Hematopoietic multipotent progenitor cell (in vitro differentiated cells): ENCODE measurements around the gene CLK2. TPM values are rescaled to one million over a fixed set of nuclear protein-coding genes. Genes with fewer than 3 reads are reported as not detected.
"Not testable (repeated sequence)": the region's sequence is repeated elsewhere in the genome, so short reads cannot be mapped to it uniquely, and the experiment has no call there.

ENCODE experiments used
- DNase-seq, 3 donors: peaks; one replicate each; pipeline ENCODE4 v3.0.0-alpha.2; 2011 to 2015; ENCODE audit warnings: low read depth in 2 of 3, low spot score in 2 of 3
- total RNA-seq: library from RNA; depleted of rRNA; stranded (reverse); fragments of >200 nt; gene quantifications from one replicate; pipeline ENCODE4 v1.2.3, GENCODE V29; 2012

Gene CLK2
- total RNA-seq, 1 donor: 66.0 TPM

DNA sequence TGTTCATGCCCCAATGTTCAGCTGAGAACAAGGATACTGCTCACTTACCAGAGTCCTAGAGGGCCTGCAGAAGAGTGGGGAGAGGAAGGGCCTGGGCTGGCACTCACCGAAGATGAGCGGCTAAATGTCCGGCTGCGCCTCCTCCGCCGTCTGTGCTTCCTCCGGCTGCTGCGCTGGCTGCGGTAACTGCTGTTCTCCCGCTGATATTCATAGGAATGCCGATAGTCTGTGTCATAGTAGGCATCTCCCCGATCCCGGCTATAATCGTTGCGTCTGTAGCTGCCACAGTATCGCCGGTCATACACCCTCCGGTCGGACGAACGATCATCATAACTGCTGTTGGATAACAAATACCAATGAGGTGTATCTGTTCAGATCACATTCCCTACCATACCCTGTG is 3.9 kb downstream of the CLK2 start:
- DNase-seq: no peak

DNA sequence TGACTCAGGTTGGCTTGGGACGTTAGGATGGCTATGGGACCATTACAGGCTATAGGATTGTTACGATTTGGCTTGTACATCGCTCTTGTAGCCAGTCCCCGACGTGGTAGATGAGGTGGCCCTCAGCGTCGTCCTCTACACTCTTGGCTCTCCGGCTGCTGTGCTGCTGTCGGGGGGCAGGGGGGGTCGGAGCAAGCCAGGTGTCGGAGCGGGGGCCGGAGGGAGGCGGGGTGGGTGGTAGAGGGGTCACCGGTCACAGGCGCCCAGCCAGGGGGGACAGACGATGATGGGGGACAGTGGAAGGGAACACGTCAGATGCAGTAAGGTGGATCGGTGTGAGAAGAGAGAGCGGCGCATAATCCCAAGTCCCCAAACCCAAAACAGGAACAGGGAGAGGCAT is 4.7 kb downstream of the CLK2 start:
- no peak for DNase-seq

DNA sequence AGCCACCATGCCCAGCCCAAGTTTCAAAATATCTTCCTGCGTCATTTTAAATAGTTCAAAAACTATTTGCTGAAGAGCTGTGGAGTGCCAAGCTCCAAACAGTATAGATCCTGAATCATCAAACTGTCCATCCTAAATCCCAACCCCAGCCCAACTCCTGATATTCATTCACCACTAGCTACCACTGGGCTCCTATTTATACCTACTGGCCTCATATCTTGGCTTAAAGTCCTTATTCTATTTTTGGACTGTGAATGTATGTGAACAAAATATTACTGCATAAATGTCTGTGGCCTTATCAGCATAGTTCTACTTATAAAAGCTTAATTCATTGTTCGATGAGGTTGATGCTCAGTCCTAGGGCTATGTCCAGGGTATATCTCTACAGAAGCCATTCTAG is 5.9 kb downstream of the CLK2 start:
- no peak for DNase-seq

DNA sequence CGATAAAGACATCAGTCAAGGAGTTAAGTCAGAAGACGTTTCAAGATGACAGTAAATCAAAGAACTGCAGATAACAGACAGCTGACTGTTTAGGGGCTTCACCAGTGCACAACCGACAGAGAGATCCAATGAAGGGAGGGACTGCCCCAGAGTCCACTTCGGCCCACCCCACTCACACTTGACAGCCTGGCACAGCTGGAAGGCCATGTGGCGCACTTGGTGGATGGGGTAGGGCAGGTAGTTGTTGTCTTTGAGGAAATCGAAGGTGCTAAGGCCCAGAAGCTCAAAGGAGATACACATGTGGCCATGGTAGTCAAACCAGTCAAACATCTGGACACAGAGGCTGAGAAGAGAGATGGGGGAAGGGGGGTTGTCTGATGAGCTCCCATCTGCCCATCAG is 6.8 kb downstream of the CLK2 start:
- DNase-seq: no peak

DNA sequence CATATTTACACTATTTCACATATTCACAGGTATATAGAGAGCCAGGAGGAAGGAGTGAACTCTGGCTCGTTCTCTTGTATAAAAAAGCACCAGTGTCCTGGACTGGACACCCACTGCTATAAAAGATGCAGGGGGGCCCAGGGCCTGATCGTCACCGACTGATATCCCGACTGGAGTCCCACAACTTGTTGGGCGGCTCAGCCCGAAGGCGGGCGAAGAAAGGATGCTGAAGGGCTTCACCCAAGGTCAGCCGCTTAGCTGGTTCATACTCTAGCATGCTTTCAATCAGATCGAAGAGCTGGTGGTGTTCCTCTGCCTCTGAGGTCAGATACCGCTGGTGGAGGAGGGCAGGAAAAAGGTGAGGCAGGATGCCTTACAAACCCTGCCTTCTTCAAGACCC is 10.2 kb downstream of the CLK2 start:
- DNase-seq: no peak

DNA sequence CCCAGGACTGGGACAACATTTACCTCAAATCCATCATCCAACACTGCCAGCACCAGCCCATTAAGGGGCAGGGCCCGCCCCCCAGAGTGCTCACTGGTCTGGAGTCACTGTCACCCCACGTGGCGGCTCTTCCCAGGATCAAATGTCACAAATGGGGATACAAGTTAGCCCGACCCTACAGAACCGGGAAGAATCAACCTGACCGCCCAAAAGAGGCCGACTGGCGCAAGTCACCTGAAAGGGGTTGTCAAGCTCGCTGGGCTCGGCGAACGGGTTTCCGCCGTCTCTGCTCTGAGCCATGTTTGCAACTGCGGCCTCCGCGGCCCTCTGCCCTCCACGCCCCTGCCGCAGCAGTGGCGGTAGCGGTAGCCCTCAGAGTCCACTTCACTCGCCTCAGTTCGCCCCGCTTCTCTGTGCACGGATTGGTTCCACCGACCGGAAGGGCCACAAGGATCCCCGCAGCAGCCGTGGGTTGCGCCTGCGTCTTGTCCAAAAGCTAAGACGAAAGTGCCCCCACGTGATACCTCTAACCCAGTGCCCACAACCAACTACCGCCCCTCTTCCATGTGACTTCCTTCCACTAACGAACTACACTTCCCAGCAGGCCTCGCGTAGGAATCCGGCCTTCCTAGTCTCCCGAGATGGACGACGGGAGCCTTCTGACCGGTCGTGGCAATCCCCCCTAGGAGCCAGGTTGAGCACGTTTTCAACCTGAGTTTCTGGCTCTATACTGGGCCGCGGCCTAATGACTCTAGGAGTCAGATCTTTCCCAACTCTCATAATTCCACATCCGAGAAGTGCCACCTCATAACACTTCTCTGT is 11.2 kb downstream of the CLK2 start, which contains the start of gene SCAMP3:
SCAMP3 (minus strand) TSS at position 509 of the 822 bp plus-strand sequence; CDS start at position 300, 209 bp downstream.
- DNase-seq: peak in 2 of 3 donors; percentile 91 to 93

DNA sequence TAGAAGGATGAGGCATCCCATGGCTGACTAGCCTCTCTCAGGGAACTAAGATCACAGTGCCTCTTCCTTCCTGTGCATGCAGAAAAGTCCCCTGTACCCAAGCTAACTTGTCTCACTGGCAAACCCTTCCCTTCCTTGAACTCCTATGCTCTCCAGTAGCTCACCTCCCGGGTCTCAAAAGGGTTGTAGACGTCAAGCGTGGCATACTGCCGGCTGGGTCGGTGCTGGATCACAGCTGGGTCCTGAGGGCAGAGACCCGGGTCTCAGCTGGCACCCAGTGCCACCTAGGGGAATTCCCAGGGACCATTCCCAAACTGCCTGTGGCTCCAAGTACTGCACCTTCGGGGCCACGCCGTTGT is 11.8 kb downstream of the CLK2 start:
- DNase-seq: no peak

DNA sequence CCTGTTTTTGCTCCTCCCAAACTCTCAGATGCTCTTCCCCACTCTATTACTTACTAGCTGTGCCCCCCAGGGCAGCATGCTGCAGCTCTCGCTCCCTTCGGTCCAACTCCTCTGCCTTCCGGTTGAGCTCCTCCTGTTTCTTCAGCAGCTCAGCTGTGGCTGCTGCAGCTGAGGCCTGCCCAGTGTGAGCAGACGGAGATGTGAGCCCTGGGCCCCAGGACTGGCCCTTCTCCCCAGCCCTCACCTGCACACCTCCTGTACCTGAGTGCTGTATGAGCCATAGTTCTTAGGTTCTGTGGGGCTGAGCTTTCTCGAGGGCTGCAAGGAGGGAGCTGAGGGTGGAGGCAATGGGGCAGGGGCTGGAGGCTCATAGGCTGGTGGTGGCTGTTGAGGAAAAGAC is 13.0 kb downstream of the CLK2 start:
- DNase-seq: no peak

DNA sequence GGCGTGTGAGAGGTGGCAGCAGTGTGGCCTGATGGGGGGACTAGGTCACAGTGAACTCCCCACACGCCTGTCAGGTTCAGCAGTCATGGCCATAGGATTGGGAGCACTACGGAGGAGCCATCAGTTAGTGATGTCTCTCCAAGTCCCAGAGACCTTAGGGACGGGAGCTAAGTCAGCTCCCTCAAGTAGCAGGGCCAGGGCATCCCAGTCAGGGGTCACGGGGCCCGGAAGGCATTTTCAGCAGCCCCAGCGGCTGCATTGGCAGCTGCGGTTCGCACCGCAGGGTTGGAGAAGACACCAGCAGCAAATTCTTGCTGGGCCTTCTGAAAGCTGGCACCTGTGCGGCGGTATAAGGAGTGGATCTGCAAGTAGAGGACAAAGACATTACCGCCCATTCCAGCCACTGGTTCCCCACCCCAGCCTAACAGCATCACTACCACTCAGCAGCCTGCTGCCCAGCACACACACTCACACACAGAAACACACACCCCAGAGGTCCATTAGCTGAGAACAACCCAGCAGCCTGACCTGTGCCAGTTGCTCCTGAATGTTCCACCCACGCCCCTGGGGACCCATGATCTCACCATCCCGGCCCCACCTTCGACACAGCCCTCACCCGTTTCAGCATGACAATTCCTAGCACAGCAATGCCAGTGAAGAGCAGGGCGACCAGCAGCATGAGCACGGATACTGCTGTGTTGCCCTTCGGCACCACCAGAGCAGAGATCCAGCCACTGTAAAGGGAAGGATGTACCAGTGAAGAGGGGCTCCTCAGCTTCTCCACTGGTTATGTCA is 17.0 kb downstream of the CLK2 start:
- DNase-seq: no peak

DNA sequence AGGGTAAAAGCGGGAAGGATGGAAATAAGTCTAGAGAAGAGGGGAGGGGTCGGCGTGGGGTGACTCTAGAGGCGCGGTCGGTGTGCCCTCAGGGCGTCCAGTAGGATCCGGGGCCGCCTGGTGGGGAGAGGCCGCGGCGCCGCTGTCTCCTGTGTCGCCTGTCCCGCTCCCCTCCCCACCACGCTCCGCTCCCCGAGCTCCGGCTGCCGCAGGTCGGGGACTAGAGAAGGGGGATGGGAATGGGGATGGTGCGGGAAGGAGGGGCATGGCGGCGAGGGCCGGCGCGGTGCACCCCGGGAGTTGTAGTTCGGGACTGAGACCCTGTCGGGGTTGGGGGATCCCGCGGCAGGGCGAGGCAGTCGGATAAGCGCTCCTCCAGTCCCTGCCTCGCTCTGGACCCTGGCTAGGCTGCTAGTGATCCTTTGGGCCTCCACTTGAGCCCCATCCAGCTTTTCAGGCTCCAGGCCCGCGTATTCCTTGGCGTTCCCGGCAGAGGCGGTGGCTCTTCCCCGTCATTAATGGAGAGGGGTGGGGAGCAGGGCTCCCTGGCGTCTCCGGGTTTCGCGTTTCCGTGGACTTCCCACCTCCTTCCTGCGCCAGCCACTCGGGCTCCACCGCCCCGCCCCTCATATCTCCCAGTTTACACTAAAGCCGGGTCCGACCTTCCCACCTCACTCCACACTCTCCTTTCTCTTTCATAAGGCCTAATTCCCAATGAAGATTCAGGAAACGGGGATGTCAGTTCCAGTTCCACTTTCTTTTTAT is 17.9 kb downstream of the CLK2 start, which contains the start of gene ENTREP3:
ENTREP3 (minus strand) TSS at position 241 of the 765 bp plus-strand sequence. CDS start 606 bp downstream, outside the sequence.
- peak in 2 of 3 donors; percentile 76 to 77 for DNase-seq

DNA sequence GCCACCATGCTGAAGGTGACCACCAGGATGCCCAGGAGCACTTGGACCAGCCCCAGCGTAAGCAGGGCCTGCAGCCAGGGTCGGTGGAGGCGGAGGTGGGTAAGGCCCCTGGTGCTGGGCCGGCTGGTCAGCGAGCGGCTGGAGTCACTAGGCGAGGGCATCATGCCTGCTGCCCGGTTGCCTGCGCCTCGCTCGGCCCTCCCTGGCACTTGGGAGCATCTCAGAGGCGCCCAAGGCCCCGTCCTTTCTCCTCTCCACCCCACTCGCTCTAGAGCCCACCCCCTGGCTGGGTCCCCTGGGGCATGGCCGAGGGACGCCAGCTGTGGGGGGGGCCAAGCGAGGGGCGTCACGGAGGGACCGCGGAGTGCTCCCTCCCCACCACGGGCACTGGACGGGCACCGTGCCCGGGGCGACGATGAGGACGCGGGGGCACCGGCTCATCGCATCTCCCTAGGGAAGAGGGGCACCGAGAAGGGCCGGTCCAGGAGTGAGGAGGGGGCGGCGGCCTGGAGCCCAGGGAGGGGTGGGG is 18.5 kb downstream of the CLK2 start:
- DNase-seq: no peak

DNA sequence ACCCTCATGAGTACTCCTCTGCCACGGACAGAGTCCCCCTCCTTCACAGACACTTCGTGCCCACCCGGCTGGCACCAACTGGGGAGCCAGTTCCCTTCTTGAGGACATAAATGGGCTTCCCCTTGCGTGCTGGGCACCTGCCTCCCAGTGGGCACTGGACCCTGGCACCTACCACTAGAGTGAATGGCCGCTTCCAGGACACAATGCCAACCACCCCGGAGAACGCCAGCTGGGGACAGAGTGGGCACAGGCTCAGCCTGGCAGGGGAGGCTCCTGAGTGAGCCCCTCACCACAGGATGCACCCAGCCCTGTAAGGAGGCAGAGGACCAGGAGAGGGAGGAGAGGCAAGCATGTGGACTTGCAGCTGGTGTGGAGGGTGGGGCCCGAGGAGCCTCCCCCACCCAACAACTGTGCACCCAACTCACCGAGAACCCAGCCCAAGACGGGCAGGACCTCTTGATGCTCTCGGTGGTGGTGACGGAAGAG is 19.0 kb downstream of the CLK2 start:
- DNase-seq: no peak

DNA sequence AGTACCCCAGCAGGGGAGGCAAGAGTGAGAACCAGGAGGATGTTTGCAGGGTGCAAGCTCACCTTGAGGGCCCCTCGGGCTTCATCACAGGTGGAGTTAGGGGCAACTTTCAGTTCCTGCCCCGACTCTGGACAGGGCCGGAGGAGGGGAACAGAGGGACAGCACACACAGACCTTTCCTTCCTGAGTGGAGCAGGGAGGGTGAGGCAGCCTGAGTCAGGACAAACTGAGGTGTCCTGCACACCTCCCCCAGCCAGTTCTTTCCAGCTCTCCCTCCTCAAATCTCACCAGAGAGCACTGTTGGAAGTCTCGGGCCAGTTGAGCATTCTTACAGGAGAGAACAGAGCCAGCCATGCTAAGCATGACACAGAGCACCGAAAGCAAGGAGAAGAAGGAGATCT is 19.5 kb downstream of the CLK2 start:
- DNase-seq: no peak

DNA sequence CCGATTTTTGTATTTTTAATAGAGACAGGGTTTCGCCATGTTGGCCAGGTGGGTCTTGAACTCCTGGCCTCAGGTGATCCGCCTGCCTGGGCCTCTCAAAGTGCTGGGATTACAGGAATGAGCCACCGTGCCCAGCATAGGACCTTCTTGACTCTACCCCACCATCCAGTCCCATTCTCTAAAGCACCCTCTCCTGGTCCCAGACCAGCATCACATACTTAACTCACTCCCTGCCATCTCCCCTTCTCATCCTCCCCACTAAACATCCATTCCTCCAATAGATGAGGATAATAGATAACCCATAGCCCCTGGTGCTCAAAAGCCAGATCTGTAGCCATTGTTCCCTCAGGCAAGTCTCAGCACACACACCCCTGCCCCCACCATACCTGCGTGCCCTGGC is 20.1 kb downstream of the CLK2 start:
- no peak for DNase-seq

DNA sequence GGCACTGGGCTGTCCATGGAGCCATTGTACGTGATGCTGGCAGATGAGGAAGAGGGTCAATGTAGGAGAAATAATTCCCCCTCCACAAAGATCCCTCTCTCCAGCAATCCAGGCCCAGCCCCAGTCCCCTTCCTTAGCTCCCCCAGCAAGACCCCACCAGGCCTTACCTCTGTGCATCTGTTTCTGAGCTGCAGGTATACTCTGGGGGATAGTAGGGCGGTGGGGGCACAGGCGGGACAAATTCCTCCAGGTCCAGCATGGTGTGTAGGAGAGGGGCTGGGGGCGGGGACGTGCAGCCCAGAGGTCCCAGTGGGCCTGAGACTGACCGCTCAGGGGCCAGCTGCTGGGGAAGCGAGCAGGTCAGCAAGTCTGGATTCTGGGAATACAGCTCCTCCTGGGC is 21.7 kb downstream of the CLK2 start:
- DNase-seq: no peak

DNA sequence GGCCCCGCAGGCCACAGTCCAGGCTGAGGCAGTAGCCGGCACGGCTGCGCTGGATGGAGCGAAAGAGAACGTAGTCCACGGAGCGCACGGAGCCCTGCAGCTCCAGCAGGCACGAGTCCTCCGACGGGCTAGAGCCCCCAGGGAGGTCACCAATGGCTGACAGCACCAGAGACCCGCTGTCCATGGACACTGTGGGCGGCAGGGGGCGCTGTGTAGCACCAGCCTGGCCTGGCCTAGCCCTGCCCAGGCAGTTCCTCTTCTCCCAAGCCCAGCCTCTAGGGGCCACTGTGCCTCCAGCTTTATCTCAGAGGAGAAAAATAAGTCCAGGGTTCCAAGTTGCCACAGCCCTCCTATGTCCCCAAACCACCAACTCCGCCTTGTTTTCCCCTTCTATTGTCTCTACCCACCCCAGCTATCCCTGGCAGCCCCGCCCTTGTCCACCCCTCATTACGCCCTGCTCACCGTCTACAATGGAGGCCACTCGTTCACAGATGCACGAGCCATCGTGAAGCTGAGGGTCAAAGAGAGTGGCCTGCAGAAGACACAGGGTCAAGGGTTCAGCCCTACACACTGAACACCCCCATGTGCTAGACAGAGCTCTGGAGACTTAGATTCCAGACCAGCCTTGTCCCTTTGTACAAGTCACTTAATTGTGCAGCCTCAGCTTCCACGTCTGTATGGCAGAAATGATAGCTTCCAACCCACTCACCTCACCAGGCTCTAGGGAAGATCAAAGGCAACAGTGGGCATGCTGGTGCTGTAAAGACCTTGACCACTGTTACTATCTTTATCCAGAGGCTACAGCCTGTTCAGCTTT is 22.5 kb downstream of the CLK2 start:
- peak; percentile 93 to 97 (median 96) for DNase-seq

DNA sequence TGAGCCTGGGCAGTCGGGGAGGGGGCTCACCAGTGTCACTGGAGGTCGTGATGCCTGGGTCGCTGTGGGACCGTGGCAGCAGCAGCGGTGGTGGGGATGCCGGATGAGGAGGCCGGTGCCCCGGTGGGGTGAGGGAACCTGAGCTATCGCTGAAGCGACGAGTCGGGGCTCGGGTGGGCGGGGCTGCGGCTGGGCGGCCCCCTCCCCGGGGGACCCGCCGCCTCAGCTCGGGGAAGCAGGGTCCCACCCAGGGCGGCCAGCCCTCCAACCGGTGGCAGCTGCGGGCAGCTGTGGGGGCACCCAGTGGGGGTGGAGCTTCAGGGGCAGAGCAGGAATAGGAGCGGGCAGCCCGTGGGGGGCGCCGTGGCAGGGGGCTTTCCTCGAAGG is 23.1 kb downstream of the CLK2 start:
- peak in 1 of 3 donors; percentile 77 for DNase-seq

DNA sequence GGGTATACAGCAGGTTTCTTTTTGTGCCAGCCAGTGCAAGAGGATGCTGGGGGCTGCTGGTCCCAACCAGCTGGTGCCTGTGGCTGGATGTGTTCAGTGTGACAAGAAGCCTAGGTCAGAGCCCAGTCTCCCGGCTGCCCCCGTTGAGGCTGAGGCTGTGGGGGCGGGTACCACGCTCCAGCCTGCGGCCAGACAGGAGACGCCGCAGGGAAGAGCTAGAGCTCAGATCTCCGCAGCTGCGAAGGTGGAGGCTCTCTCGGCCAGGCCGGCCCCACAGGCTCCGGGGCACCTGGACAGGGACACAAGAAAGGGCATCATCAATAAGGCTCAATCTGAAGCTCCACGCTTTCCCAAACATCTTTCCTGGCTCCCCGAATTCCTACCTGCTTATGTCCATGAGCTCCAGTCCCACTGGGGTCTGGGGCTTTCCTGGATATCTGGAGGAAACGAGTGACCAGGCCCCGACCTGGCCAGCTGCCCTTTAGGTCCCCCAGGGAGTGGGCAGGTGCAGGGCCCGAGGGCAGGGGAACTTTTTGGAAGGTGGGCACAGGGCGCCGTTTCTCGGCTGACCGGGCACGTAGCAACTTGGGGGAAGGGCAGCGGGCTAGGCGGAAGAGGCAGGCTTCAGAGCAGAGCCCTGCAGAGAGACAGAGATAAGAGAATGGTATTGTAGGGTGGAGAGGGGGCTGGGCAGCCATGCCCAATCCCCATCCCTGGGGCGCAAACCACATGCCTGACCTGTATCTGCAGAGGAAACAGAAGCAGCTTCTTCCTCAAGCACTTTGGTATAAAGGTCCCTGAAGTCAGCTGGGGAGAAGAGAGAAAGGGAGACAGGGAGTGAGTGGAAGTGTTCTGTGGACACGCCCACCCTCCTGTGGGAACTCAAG is 25.4 kb downstream of the CLK2 start:
- peak in 1 of 3 donors; percentile 20 for DNase-seq

DNA sequence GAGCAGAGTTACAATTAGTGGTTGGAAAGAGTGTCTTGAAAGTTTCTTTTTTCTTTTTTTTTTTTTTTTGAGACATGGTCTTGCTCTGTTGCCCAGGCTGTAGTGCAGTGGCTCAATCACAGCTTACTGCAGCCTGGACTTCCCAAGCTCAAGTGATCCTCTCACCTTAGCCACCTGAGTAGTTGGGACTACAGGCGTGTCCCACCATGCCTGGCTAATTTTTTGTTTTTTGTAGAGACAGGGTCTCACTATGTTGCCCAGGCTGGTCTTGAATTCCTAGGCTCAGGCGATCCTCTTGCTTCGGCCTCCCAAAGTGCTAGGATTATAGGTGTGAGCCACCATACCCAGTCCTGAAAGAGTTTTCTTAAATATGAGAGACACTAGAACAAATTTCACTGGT is 26.5 kb downstream of the CLK2 start:
- DNase-seq: not testable (repeated sequence)
